HG02571 (cell line): ENCODE results near the gene TPPP.

Experiments
- ATAC-seq: cut with Tn5 transposase; IDR thresholded peaks from one replicate; pipeline ENCODE4 v1.9.1; 2021; ENCODE audit warnings: mild to moderate bottlenecking, moderate library complexity; ENCODE audit not compliant: unreplicated experiment

Gene TPPP

GRCh38 chr5:610744-611730, 82.1 kb downstream of the TPPP start:
- no peak for ATAC-seq

GRCh38 chr5:610011-610743, 83.0 kb downstream of the TPPP start:
- no peak for ATAC-seq
